IPS-NIHi11 (cell line): ENCODE measurements around the gene PCMTD2.
"Not testable (repeated sequence)": the region's sequence is repeated elsewhere in the genome, so short reads cannot be mapped to it uniquely, and the experiment has no call there.

Source experiments
- DNase-seq: peaks from one replicate; pipeline ENCODE4 v3.0.0; 2012; ENCODE audit warnings: mixed read lengths, low spot score

Gene PCMTD2

GRCh38 chr20:64224351-64225170 lies 31.0 kb upstream of the PCMTD2 start:
- DNase-seq: no peak

- no peak for DNase-seq
Measured at GRCh38 chr20:64225171-64225595, 30.4 kb upstream of the PCMTD2 start.

GRCh38 chr20:64225828-64226598 lies 29.5 kb upstream of the PCMTD2 start:
- DNase-seq: no peak

DNA sequence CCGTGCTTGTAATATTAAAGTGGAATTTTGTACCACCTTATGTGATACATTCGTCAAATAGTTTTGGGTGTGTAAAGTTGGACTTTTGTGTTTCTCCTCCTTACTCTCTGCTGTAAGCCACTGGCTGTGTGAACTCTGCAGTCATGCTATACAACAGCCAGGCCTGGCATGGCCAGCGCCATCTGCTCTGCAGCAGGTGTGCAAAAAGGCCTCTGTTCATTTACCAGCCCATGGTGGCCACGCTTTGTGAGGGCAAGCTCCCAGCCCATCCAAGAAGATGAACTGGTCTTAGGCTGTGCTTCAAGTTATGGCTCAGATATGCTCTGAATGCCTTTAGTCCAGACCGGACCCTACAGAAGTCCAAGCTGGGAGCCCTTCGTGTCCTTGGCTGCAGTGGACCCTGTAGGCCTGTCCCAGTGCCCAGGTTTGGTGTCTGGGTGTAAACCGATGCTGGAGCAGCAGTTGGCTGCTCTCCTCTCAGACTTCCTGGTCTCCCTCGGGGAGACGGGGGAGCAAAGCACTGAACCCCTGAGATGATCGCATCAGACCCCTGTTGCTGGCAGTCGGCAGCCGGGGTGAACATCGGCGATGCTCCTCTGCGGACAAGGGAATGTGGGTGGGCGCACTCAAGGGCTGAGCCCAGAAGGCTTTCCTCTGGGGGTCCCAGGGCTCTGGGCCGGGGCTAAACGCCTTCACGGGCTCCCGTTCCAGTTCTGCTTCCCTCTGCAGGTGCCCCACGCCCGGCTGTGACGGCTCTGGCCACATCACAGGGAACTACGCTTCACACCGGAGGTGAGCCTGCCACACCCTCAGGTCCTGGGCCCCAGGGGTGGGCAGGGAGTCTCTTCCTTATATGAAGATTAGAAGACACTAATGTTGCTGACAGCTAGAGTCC lies 28.6 kb upstream of the PCMTD2 start:
- DNase-seq: no peak

DNA sequence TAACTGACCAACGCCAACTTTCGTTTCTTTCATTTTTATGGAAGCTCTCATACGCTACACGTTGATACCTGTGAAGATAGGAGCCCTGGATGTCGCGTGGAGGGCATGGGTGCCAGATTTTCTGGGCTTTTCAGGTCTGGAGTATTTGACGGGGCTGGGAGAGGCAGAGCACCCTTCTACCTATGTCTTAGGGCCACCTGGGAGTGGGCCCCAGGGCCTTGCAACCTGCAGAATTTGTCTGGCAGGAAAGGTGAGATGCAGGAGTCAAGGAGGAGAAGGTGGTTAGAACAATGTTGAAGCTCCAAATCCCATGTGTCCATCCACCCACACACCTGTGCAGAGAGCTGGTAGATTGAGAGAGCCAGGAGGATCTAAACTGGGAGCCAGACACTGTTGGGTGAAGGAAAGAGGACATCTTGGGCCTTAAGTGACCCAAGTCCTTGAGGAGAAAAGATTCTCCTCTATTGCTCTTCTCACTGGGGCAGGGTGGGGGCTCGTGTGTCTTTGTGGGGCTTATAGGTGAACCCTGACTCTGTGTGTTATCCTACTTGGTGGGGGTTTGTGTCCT lies 27.4 kb upstream of the PCMTD2 start:
- no peak for DNase-seq

GRCh38 chr20:64228751-64229506 lies 26.6 kb upstream of the PCMTD2 start:
- no peak for DNase-seq

GRCh38 chr20:64229507-64230061 lies 26.0 kb upstream of the PCMTD2 start:
- no peak for DNase-seq

GRCh38 chr20:64230461-64231145 lies 24.9 kb upstream of the PCMTD2 start:
- DNase-seq: no peak

DNA sequence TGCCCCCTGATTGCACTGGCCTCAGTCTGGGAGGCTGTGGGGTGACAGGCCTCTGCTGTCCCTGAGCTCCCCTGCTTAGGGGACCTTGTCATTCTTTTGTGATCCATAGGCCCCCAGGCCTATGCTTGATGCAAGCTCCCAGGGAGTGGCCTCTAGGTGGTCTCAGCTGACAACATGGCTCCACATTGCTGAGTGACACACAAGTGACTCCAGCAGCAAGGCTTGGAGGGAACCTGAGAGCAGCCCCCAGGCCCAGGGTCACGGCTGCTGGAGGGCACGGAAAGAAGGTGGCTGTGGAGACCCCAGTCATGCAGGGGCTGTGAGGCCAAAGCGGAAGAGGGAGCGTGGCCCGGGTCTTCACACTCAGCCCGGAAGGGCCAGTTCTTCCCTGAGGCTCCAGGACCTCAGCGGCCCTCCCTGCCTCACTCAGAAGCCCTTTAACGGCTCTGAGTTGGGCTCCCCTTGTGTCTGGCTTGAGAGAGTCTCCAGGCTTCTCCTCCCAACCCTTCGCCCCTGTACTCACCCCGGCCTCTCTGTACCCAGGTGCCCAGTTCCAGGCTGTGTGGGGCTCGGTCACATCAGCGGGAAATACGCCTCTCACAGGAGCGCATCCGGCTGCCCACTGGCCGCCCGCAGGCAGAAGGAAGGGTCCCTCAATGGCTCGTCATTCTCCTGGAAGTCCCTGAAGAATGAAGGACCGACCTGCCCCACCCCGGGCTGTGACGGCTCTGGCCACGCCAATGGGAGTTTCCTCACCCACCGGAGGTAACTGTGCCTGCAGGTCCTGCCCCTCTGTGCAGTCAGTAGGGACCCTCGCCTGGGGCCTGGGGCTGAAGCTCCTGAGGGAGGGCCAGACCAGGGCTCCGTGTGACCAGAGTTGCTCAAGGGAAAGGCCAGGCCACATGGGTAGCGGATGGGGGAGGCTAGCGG lies 23.7 kb upstream of the PCMTD2 start:
- no peak for DNase-seq

GRCh38 chr20:64232794-64233193 lies 22.8 kb upstream of the PCMTD2 start:
- DNase-seq: no peak

DNA sequence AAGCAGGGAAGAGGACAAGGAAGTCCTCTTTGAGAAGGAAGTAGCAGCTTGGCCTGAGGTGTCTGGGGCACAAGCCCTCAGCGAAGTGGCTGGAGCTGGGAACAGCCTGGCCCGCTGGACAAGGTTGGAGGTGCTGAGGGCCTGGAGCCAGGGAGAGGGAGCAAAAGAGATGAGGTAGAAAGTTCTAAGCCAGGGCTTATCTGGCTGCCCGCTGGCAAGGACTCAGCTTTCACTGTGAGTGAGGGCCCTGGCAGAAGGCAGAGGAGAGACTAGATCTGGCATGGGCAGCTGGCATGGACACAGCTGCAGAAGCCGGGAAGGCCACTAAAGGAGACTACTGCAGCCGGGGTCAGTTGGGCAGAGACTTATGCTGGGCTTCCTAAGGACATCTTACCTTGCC lies 21.8 kb upstream of the PCMTD2 start:
- no peak for DNase-seq

DNA sequence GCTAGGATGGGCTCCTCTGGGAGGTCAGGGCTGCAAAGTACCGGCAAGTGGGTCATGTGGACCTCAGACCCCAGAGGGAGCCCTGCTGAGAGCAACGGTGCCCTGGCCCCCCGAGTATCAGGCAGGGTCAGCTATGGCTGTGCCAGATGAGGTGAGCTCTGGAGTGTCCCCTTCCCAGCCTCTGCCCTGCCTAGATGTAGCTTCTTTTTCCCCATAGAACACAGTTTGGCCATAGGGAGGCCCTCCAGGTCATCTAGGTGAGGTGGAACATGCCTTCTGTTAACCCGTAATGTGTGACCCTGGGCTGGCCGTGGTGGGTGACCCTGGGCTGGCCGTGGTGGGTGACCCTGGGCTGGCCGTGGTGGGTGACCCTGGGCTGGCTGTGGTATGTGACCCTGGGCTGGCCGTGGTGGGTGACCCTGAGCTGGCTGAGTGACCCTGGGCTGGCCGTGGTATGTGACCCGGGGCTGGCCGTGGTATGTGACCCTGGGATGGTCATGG lies 21.2 kb upstream of the PCMTD2 start:
- no peak for DNase-seq

DNA sequence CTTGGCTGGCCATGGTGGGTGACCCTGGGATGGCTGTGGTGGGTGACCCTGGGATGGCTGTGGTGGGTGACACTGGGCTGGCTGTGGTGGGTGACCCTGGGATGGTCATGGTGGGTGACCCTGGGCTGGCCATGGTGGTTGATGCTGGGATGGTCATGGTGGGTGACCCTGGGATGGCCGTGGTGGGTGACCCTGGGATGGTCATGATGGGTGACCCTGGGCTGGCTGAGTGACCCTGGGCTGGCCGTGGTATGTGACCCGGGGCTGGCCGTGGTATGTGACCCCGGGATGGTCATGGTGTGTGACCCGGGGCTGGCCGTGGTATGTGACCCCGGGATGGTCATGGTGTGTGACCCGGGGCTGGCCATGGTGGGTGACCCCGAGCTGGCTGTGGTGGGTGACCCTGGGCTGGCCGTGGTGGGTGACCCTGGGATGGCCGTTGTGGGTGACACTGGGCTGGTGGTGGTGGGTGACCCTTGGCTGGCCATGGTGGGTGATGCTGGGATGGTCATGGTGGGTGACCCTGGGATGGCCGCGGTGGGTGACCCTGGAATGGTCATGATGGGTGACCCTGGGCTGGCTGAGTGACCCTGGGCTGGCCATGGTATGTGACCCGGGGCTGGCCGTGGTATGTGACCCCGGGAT lies 20.5 kb upstream of the PCMTD2 start:
- DNase-seq: not testable (repeated sequence)

DNA sequence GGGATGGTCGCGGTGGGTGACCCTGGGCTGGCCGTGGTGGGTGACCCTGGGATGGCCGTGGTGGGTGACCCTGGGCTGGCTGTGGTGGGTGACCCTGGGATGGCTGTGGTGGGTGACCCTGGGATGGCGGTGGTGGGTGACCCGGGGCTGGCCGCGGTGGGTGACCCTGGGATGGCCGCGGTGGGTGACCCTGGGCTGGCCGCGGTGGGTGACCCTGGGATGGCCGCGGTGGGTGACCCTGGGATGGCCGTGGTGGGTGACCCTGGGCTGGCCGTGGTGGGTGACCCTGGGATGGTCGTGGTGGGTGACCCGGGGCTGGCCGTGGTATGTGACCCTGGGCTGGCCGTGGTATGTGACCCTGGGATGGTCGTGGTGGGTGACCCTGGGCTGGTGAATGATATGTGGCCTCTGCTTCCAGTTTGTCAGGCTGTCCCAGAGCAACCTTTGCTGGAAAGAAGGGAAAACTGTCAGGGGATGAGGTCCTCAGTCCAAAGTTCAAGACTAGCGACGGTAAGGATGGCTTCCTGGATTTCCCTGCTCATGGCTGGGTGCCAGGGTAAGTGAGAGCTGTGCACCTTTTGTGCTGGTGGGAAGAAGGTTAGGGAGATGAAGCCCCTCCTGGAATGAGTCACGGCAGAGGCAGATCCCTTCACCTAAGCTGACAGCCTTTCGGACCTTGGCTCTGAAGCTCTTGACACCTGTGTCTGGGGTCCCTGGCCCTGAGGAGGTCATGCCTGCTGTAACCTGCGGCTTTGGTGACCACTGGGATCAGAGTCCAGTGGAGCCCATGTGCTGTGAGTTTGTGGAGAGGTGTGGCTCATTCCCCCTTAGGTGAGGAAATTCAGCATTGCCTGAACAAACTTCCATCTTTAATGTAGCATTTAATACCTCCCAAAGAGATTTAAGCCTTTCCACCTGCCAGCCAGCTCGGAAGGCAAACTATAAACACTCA lies 19.1 kb upstream of the PCMTD2 start:
- no peak for DNase-seq

GRCh38 chr20:64237316-64237715 lies 18.2 kb upstream of the PCMTD2 start:
- DNase-seq: no peak

DNA sequence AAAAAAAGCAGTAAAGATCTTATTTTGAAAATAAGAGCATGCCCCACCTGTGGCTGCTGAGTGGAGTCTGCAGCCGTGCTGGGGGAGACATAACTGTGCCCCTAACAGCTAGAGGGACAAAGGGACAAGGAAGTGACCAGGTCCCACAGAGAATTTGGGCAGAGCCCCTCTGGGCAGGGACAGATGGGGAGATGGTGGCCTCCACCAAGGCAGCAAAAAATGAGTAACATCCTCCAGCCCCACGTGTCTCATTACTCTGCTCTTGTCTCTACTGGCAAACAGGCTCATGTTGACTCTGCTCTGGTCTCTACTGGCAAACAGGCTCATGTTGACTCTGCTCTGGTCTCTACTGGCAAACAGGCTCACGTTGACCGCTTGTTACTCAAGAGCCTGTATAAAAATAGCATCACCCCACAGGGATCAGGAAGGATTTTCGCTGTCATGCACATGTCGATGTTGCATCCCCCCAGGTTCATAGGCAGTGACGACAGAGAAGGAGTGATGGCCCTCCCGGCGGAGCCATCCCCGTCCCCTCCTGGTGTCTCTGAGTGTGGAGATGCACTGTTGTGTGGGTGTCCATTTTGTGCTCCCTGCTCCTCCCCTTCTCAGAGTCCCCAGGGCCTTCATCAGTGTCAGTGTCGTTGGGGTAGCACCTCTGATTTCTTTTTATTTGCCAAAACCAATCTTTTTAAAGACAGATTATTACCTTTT lies 17.3 kb upstream of the PCMTD2 start:
- DNase-seq: no peak
